Measurements from ENCODE around the gene ZBTB7A.
"Not testable (repeated sequence)": the region's sequence is repeated elsewhere in the genome, so short reads cannot be mapped to it uniquely, and the experiment has no call there.

The ZBTB7A gene

GRCh38 chr19:4014541-4015491 lies 51.9 kb downstream of the ZBTB7A start:
- DNase-seq (ENCODE audit: low spot score), result no peak

GRCh38 chr19:4013886-4014540 lies 52.7 kb downstream of the ZBTB7A start:
- DNase-seq (ENCODE audit: low spot score), result no peak

GRCh38 chr19:4012975-4013634 lies 53.6 kb downstream of the ZBTB7A start:
- DNase-seq (ENCODE audit: low spot score), result no peak

- no peak for DNase-seq (ENCODE audit: low spot score)
Measured at GRCh38 chr19:4012092-4012974, 54.4 kb downstream of the ZBTB7A start.

- DNase-seq (ENCODE audit: low spot score), result not testable (repeated sequence)
Measured at GRCh38 chr19:4011430-4011829, 55.3 kb downstream of the ZBTB7A start.

GRCh38 chr19:4010808-4011110 lies 55.9 kb downstream of the ZBTB7A start:
- DNase-seq (ENCODE audit: low spot score), result no peak

- DNase-seq (ENCODE audit: low spot score), result no peak
Measured at GRCh38 chr19:4009990-4010807, 56.5 kb downstream of the ZBTB7A start.

GRCh38 chr19:4007836-4008539 lies 58.7 kb downstream of the ZBTB7A start:
- DNase-seq (ENCODE audit: low spot score), result peak; percentile 49

- peak; percentile 99 for DNase-seq (ENCODE audit: low spot score)
Measured at GRCh38 chr19:4007021-4007835, 59.5 kb downstream of the ZBTB7A start, which contains the start of gene PIAS4. Gene PIAS4 (plus strand): TSS chr19:4007736. CDS start chr19:4007761, 25 bp downstream.

GRCh38 chr19:4005436-4005835 lies 61.3 kb downstream of the ZBTB7A start:
- not testable (repeated sequence) for DNase-seq (ENCODE audit: low spot score)

GRCh38 chr19:4000798-4001197 lies 65.9 kb downstream of the ZBTB7A start:
- DNase-seq (ENCODE audit: low spot score), result not testable (repeated sequence)

GRCh38 chr19:3998667-3999412 lies 67.9 kb downstream of the ZBTB7A start:
- DNase-seq (ENCODE audit: low spot score), result not testable (repeated sequence)

GRCh38 chr19:3995607-3996006 lies 71.1 kb downstream of the ZBTB7A start:
- DNase-seq (ENCODE audit: low spot score), result no peak
